Gastroesophageal sphincter (tissue), 4 donors: ENCODE data around the gene COL4A2. TPM values are rescaled to one million over a fixed set of nuclear protein-coding genes. Genes with fewer than 3 reads are reported as not detected.

Source experiments
- ATAC-seq: fragments of 150-250 bp; one replicate; pipeline ENCODE4 v1.9.1; 2016; ENCODE audit warnings: mild to moderate bottlenecking, moderate library complexity
- H3K27ac ChIP-seq, 4 donors: fragments of 200-600 bp; sonication (generic) in 3 of 4; 1 replicate in 3 of 4; 2 replicates in 1 of 4; pipeline ENCODE4 v1.5.1; 2016 to 2019
- H3K27me3 ChIP-seq: fragments of 200-600 bp; sonication (generic); one replicate; pipeline ENCODE4 v1.5.1; 2019
- H3K36me3 ChIP-seq, 2 donors: fragments of 200-600 bp; sonication (generic); one replicate each; pipeline ENCODE4 v1.5.1; 2019; ENCODE audit warnings: control low read depth in 1 of 2
- H3K4me1 ChIP-seq, 3 donors: fragments of 200-600 bp; sonication (generic); 1 replicate in 2 of 3; 2 replicates in 1 of 3; pipeline ENCODE4 v1.5.1; 2016 to 2019; ENCODE audit warnings: control low read depth in 2 of 3
- H3K4me3 ChIP-seq, 2 donors: fragments of 200-600 bp; sonication (generic); one replicate each; pipeline ENCODE4 v1.5.1; 2019; ENCODE audit warnings: mild to moderate bottlenecking in 1 of 2, moderate library complexity in 1 of 2
- H3K9me3 ChIP-seq, 3 donors: fragments of 200-600 bp; sonication (generic); one replicate each; pipeline ENCODE4 v1.5.1; 2017 to 2019; ENCODE audit warnings: control low read depth in 2 of 3
- EP300 ChIP-seq: sonication (generic); formaldehyde crosslinking; IDR thresholded peaks from one replicate; pipeline ENCODE4 v1.6.1; 2017; ENCODE audit warnings: antibody characterized with exemption, mild to moderate bottlenecking
- POLR2A ChIP-seq, 2 donors: fragments of 450-650 bp; IDR thresholded peaks; one replicate each; pipeline ENCODE4 v1.6.1; 2017; ENCODE audit warnings: antibody characterized with exemption in 2 of 2, mild to moderate bottlenecking in 2 of 2, moderate library complexity in 1 of 2
- POLR2AphosphoS5 ChIP-seq: sonication (generic); formaldehyde crosslinking; IDR thresholded peaks from one replicate; pipeline ENCODE4 v1.6.1; 2017; ENCODE audit warnings: antibody characterized with exemption
- WGBS, 2 donors: methylation state at CpG; one replicate each; pipeline ENCODE4 v1.1.5; 2018; ENCODE audit warnings: low coverage in 1 of 2; 5-methylcytosine and 5-hydroxymethylcytosine counted together
- total RNA-seq, 4 donors: library from RNA; depleted of rRNA; stranded (reverse); fragments of >200 nt; gene quantifications; one replicate each; pipeline ENCODE4 v1.1.0, GENCODE V29; 2016
- TF ChIP-seq, protein P1 (sequence below), 4 experiments: fragments of 200-600 bp in 2 of 4; fragments of 450-650 bp in 2 of 4; sonication (generic) in 1 of 4; IDR thresholded peaks; one replicate each; pipeline ENCODE4 v1.5.1; 2017 to 2019; ENCODE audit warnings: antibody characterized with exemption in 4 of 4, mild to moderate bottlenecking in 2 of 4, moderate library complexity in 2 of 4

Gene COL4A2
- total RNA-seq, 4 donors from 2014 or later = 478 to 945 (median 543) TPM

DNA sequence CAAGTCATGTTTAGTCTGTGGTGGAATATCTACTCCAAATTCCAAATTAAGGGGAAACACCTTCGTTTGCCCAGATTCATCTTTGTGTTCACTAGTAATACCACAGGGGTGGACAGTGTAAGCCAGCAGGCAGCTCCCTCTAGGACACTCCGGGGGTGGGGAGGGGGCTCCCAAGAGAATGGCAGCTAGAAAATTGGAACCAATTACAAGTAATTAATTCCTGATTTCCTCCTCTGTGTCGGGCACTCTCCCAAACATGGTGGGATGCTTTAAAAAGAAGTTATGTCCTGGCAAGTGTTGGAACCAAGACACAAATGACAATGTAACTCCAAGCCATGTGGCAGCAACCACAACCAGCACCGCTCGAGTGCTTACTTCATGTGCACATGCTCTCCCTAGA, 6.0 kb upstream of the COL4A2 start:
- peak overlapping the region; percentile 45 to 99 (median 98) for H3K27ac ChIP-seq
- H3K4me3 ChIP-seq = no peak overlapping the region
- no peak for ATAC-seq
- no peaks in the 10 kb centered on the region for H3K9me3 ChIP-seq
- TF ChIP-seq, protein P1, sequence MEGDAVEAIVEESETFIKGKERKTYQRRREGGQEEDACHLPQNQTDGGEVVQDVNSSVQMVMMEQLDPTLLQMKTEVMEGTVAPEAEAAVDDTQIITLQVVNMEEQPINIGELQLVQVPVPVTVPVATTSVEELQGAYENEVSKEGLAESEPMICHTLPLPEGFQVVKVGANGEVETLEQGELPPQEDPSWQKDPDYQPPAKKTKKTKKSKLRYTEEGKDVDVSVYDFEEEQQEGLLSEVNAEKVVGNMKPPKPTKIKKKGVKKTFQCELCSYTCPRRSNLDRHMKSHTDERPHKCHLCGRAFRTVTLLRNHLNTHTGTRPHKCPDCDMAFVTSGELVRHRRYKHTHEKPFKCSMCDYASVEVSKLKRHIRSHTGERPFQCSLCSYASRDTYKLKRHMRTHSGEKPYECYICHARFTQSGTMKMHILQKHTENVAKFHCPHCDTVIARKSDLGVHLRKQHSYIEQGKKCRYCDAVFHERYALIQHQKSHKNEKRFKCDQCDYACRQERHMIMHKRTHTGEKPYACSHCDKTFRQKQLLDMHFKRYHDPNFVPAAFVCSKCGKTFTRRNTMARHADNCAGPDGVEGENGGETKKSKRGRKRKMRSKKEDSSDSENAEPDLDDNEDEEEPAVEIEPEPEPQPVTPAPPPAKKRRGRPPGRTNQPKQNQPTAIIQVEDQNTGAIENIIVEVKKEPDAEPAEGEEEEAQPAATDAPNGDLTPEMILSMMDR (IDR thresholded peaks at IDR 0.05) = no peak
- no peak for TF ChIP-seq POLR2A (IDR thresholded peaks at IDR 0.05)
- TF ChIP-seq EP300 = no peak
- TF ChIP-seq POLR2AphosphoS5 = no peak
- no peaks in the 10 kb centered on the region for H3K27me3 ChIP-seq
- peaks cover 34 to 94% (median 45%) of the 10 kb centered on the region in 3 donors for H3K4me1 ChIP-seq
- H3K36me3 ChIP-seq = peaks cover 0 to 7% of the 10 kb centered on the region in 2 donors
- 22 to 51% methylated on average over 3 to 5 of the region's 5 CpGs for WGBS, 2 donors

DNA sequence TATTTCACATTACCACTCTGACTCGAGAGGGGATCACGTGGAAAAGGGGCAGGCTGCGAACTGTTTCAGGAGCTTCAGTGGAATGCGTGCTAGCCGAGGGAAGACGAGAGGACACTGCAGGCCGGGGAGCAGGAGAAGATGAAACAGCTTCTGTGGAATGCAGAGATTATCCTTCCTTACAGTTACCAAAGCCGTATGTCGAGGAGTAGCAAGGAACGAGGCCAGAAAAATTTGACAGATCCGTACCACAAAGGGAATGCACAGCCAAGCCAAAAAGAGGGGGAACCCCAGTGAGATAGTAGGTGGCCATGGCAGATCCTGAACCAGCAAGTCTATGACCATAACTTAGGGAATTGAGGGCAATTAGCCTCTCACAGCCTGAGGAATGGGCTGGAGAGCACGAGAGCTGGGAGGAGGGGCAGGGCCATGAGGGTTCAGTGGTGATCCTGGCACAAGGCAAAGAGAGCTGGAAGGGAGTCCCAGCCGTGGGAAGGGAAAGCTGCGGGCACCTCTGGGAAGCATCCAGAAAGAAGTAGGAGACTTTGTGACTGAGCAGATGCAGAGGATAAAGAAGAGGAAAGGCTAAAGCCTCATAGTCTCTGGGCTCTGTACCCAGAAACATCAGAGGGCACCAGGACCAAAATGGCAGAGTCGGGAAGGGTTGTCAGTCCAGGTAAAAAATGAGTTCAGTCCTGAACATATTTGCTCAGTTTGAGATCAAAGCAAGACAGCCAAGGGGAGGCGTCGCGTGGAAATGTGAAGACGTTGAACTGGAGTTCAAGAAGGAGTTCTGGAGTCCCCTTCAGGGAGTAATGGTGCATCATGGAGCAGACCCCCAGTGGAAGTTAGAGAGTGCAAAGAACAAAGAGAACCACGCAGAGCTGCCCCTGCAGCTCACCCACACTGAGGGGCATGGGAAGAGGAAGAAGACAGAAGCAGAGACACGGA, 5.2 kb upstream of the COL4A2 start:
- peak overlapping the region; percentile 45 to 99 (median 98) for H3K27ac ChIP-seq
- H3K9me3 ChIP-seq = no peaks in the 10 kb centered on the region
- peaks cover 0 to 7% of the 10 kb centered on the region in 2 donors for H3K36me3 ChIP-seq
- TF ChIP-seq EP300 = no peak
- TF ChIP-seq POLR2AphosphoS5 = no peak
- no peak for TF ChIP-seq POLR2A (IDR thresholded peaks at IDR 0.05)
- TF ChIP-seq, protein P1 (IDR thresholded peaks at IDR 0.05) = no peak
- no peak for ATAC-seq
- WGBS, 2 donors = 51 to 53% methylated on average over 5 to 16 of the region's 21 CpGs
- peak overlapping the region in 1 of 2 donors; percentile 5 for H3K4me3 ChIP-seq
- H3K4me1 ChIP-seq = peaks cover 32 to 86% (median 42%) of the 10 kb centered on the region in 3 donors
- no peaks in the 10 kb centered on the region for H3K27me3 ChIP-seq

DNA sequence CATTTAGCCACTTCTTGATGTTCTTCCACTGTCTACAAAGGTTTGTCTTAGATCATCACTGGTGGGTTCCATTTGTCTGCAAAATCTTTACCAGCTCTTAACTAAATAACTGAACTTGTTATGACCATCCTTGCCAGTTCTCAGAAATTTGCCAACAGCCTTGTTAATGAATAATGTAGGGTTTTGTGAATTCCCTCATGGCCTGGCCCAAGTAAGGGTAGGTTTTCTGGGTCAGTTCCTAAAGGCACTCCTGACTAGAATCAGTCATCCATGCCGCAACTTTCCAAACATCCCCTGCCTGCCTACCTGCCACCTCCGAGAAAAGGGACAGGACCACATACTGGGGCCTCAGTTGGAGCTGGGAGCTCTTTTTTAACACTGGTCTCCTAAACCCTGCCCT, 4.1 kb upstream of the COL4A2 start:
- no peak for ATAC-seq
- H3K9me3 ChIP-seq = no peaks in the 10 kb centered on the region
- no peaks in the 10 kb centered on the region for H3K27me3 ChIP-seq
- WGBS, 2 donors = 80% methylated on average over 1 to 2 of the region's 2 CpGs
- peaks cover 0 to 7% of the 10 kb centered on the region in 2 donors for H3K36me3 ChIP-seq
- peak overlapping the region; percentile 37 to 99 (median 98) for H3K27ac ChIP-seq
- peaks cover 25 to 75% (median 36%) of the 10 kb centered on the region in 3 donors for H3K4me1 ChIP-seq
- peak overlapping the region in 1 of 2 donors; percentile 98 for H3K4me3 ChIP-seq
- TF ChIP-seq, protein P1 (IDR thresholded peaks at IDR 0.05) = no peak
- TF ChIP-seq POLR2AphosphoS5 (peak; percentile 24), EP300 (no peak), POLR2A (IDR thresholded peaks at IDR 0.05) (no peak)

DNA sequence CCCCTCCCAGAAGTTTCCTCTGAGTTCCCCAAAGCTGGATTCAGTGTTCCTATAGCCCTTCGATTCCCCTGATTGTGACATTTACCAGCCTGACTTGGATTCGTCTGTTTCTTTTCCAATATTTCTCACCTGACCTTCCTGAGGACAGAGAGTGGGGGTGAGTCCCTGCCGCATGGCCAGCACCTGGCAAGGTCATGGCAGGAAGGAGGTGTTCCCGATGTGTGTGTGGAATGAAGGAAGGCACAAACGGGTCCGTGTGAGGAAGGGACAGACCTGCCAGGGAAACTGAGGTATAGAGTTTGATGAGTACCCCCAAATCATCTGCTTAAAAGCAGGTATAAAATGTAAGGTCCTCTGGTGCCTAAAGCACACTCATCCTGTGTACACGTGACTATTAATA, 3.4 kb upstream of the COL4A2 start:
- TF ChIP-seq EP300 = no peak
- no peak for TF ChIP-seq POLR2A (IDR thresholded peaks at IDR 0.05)
- TF ChIP-seq, protein P1 (IDR thresholded peaks at IDR 0.05) = no peak
- TF ChIP-seq POLR2AphosphoS5 = no peak
- 53 to 57% methylated on average over 3 of the region's 7 CpGs for WGBS, 2 donors
- peaks cover 25 to 68% (median 33%) of the 10 kb centered on the region in 3 donors for H3K4me1 ChIP-seq
- H3K36me3 ChIP-seq = peaks cover 0 to 6% of the 10 kb centered on the region in 2 donors
- peak overlapping the region; percentile 37 to 99 (median 98) for H3K27ac ChIP-seq
- ATAC-seq = no peak
- H3K27me3 ChIP-seq = no peaks in the 10 kb centered on the region
- H3K4me3 ChIP-seq = peak overlapping the region in 1 of 2 donors; percentile 98
- no peaks in the 10 kb centered on the region for H3K9me3 ChIP-seq
